HepG2 (cell line): ENCODE results near the gene CDC14B. TPM values are rescaled to one million over a fixed set of nuclear protein-coding genes. Genes with fewer than 3 reads are reported as not detected.

Experiments
- GABPA ChIP-seq, 2 experiments: IDR thresholded peaks; 2 replicates each; pipeline ENCODE4 v1.6.1; 2011 to 2016; ENCODE audit warnings: low read depth in 2 of 2, low read length in 1 of 2, missing biosample characterization in 1 of 2, missing genetic modification characterization in 1 of 2
- HNF4A ChIP-seq: sonication (generic); formaldehyde crosslinking; IDR thresholded peaks from 2 replicates; pipeline ENCODE4 v1.4.0; 2020; ENCODE audit warnings: missing genetic modification reagents
- NR1H2 ChIP-seq: sonication (generic); formaldehyde crosslinking; IDR thresholded peaks from 2 replicates; pipeline ENCODE4 v1.8.1; 2022; ENCODE audit warnings: low read depth, missing genetic modification reagents, borderline replicate concordance
- PHF21A ChIP-seq: sonication (generic); formaldehyde crosslinking; IDR thresholded peaks from 2 replicates; pipeline ENCODE4 v1.5.0; 2020; ENCODE audit warnings: mild to moderate bottlenecking, missing genetic modification reagents
- PRPF4 ChIP-seq: fragments of 200-400 bp; formaldehyde crosslinking; IDR thresholded peaks from 2 replicates; pipeline ENCODE4 v1.6.1; 2016; ENCODE audit warnings: low read length, low read depth; ENCODE audit not compliant: poor library complexity, severe bottlenecking
- RARA ChIP-seq: IDR thresholded peaks from 2 replicates; pipeline ENCODE4 v1.6.1; 2016; ENCODE audit warnings: missing genetic modification reagents, missing compliant biosample characterization
- SIX1 ChIP-seq: sonication (generic); formaldehyde crosslinking; IDR thresholded peaks from 2 replicates; pipeline ENCODE4 v1.4.0; 2020; ENCODE audit warnings: missing genetic modification reagents, borderline replicate concordance
- ZBTB21 ChIP-seq: sonication (generic); formaldehyde crosslinking; IDR thresholded peaks from 2 replicates; pipeline ENCODE4 v1.4.0; 2020; ENCODE audit warnings: missing genetic modification reagents
- ZNF251 ChIP-seq: sonication (generic); formaldehyde crosslinking; IDR thresholded peaks from 2 replicates; pipeline ENCODE4 v1.9.0; 2021; ENCODE audit warnings: mild to moderate bottlenecking, missing genetic modification reagents
- ZNF670 ChIP-seq: sonication (generic); formaldehyde crosslinking; IDR thresholded peaks from 2 replicates; pipeline ENCODE4 v1.8.0; 2022; ENCODE audit warnings: mild to moderate bottlenecking, missing genetic modification reagents, borderline replicate concordance
- polyA plus RNA-seq, 8 experiments: library from polyadenylated mRNA; depleted of rRNA in 3 of 8; stranded (reverse) in 7 of 8; unstranded in 1 of 8; fragments of >200 nt; fragmentation: Illumina TruSeq in 4 of 8; extraction: Trizol in 4 of 8; gene quantifications; 2 replicates each; pipeline versions ENCODE4 v1.2.1 to v1.2.3, GENCODE V29; 2011 to 2016; ENCODE audit warnings: low read depth in 4 of 8, missing spikeins in 1 of 8, mixed read lengths in 1 of 8; ENCODE audit not compliant: insufficient read depth in 1 of 8
- total RNA-seq, 5 experiments: library from RNA; depleted of rRNA; stranded (reverse); fragments of >200 nt; fragmentation: Illumina TruSeq; extraction: Trizol; gene quantifications; 2 replicates each; pipeline ENCODE4 v1.2.3, GENCODE V29; 2016; ENCODE audit warnings: low read depth in 1 of 5
- TF ChIP-seq, protein P1 (sequence below): sonication (generic); formaldehyde crosslinking; IDR thresholded peaks from 2 replicates; pipeline ENCODE4 v1.4.0; 2020; ENCODE audit warnings: missing genetic modification reagents
- TF ChIP-seq, protein P2 (sequence below): sonication (generic); formaldehyde crosslinking; IDR thresholded peaks from 2 replicates; pipeline ENCODE4 v1.9.0; 2021; ENCODE audit warnings: mild to moderate bottlenecking, missing genetic modification reagents
- TF ChIP-seq, protein P3 (sequence below): sonication (generic); formaldehyde crosslinking; conservative IDR thresholded peaks from 2 replicates; pipeline ENCODE4 v1.4.0; 2020; ENCODE audit warnings: mild to moderate bottlenecking, missing genetic modification reagents, moderate library complexity
- TF ChIP-seq, protein P4 (sequence below): IDR thresholded peaks from 2 replicates; pipeline ENCODE4 v1.6.1; 2018; ENCODE audit warnings: missing genetic modification reagents
- TF ChIP-seq, protein P5 (sequence below): sonication (generic); formaldehyde crosslinking; IDR thresholded peaks from 2 replicates; pipeline ENCODE4 v1.9.0; 2021; ENCODE audit warnings: missing genetic modification reagents, borderline replicate concordance

CDC14B gene
- total and polyA plus RNA-seq, 2 of the 13 experiments (the other 11 are each of a cell fraction or from before 2014, with no cell fraction given) = 25.8 to 33.3 TPM

DNA sequence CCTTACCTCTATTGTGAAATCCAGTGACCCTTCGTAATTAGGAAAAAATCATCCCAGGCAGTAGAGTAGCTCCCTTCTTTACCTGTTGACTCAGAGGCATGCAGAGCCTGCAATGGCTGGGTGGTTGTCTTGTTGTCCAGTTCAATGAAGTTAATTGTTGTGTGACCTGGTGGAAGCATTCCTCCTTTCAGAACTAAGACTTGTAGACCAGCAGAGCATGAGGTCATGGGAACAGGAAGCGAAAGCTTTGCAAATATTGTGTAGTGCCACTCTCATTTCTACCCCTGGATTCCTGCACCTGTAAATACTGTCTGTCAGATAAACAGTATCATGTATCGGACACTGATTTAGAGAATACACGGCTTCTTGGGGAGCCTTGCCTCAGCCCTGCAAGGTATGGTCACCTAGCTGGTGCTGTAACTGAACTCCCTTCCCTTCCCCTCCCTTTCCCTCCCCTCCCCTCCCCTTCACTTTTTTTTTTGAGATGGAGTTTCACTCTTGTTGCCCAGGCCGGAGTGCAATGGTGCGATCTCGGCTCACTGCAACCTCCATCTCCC is 41.1 kb upstream of the CDC14B start (continued):
- TF ChIP-seq ZNF670 (CRISPR knock-in tag) (no peak), PHF21A (peak; percentile 52; the same call in 1 of the 2 replicates), PRPF4 (no peak), SIX1 (CRISPR knock-in tag) (peak; percentile 30; the same call in 1 of the 2 replicates), ZNF251 (no peak), HNF4A (CRISPR knock-in tag) (0 out of 2 replicates have a peak, but pooled peaks have one; percentile 11), GABPA (IDR thresholded peaks at IDR 0.05; ENCODE audit: low read depth, low read length) (no peak), GABPA (CRISPR knock-in tag; IDR thresholded peaks at IDR 0.05; ENCODE audit: low read depth) (peak; percentile 64), ZBTB21 (CRISPR knock-in tag) (peak; percentile 74), NR1H2 (CRISPR knock-in tag) (no peak), RARA (CRISPR knock-in tag) (peak; percentile 25; the same call in 1 of the 2 replicates)
- TF ChIP-seq, protein P1, sequence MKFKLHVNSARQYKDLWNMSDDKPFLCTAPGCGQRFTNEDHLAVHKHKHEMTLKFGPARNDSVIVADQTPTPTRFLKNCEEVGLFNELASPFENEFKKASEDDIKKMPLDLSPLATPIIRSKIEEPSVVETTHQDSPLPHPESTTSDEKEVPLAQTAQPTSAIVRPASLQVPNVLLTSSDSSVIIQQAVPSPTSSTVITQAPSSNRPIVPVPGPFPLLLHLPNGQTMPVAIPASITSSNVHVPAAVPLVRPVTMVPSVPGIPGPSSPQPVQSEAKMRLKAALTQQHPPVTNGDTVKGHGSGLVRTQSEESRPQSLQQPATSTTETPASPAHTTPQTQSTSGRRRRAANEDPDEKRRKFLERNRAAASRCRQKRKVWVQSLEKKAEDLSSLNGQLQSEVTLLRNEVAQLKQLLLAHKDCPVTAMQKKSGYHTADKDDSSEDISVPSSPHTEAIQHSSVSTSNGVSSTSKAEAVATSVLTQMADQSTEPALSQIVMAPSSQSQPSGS = 0 out of 2 replicates have a peak, but pooled peaks have one; percentile 49
- TF ChIP-seq, protein P2, sequence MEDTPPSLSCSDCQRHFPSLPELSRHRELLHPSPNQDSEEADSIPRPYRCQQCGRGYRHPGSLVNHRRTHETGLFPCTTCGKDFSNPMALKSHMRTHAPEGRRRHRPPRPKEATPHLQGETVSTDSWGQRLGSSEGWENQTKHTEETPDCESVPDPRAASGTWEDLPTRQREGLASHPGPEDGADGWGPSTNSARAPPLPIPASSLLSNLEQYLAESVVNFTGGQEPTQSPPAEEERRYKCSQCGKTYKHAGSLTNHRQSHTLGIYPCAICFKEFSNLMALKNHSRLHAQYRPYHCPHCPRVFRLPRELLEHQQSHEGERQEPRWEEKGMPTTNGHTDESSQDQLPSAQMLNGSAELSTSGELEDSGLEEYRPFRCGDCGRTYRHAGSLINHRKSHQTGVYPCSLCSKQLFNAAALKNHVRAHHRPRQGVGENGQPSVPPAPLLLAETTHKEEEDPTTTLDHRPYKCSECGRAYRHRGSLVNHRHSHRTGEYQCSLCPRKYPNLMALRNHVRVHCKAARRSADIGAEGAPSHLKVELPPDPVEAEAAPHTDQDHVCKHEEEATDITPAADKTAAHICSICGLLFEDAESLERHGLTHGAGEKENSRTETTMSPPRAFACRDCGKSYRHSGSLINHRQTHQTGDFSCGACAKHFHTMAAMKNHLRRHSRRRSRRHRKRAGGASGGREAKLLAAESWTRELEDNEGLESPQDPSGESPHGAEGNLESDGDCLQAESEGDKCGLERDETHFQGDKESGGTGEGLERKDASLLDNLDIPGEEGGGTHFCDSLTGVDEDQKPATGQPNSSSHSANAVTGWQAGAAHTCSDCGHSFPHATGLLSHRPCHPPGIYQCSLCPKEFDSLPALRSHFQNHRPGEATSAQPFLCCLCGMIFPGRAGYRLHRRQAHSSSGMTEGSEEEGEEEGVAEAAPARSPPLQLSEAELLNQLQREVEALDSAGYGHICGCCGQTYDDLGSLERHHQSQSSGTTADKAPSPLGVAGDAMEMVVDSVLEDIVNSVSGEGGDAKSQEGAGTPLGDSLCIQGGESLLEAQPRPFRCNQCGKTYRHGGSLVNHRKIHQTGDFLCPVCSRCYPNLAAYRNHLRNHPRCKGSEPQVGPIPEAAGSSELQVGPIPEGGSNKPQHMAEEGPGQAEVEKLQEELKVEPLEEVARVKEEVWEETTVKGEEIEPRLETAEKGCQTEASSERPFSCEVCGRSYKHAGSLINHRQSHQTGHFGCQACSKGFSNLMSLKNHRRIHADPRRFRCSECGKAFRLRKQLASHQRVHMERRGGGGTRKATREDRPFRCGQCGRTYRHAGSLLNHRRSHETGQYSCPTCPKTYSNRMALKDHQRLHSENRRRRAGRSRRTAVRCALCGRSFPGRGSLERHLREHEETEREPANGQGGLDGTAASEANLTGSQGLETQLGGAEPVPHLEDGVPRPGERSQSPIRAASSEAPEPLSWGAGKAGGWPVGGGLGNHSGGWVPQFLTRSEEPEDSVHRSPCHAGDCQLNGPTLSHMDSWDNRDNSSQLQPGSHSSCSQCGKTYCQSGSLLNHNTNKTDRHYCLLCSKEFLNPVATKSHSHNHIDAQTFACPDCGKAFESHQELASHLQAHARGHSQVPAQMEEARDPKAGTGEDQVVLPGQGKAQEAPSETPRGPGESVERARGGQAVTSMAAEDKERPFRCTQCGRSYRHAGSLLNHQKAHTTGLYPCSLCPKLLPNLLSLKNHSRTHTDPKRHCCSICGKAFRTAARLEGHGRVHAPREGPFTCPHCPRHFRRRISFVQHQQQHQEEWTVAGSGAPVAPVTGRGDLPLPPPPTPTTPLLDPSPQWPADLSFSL (CRISPR knock-in tag) = peak; percentile 87
- TF ChIP-seq, protein P3, sequence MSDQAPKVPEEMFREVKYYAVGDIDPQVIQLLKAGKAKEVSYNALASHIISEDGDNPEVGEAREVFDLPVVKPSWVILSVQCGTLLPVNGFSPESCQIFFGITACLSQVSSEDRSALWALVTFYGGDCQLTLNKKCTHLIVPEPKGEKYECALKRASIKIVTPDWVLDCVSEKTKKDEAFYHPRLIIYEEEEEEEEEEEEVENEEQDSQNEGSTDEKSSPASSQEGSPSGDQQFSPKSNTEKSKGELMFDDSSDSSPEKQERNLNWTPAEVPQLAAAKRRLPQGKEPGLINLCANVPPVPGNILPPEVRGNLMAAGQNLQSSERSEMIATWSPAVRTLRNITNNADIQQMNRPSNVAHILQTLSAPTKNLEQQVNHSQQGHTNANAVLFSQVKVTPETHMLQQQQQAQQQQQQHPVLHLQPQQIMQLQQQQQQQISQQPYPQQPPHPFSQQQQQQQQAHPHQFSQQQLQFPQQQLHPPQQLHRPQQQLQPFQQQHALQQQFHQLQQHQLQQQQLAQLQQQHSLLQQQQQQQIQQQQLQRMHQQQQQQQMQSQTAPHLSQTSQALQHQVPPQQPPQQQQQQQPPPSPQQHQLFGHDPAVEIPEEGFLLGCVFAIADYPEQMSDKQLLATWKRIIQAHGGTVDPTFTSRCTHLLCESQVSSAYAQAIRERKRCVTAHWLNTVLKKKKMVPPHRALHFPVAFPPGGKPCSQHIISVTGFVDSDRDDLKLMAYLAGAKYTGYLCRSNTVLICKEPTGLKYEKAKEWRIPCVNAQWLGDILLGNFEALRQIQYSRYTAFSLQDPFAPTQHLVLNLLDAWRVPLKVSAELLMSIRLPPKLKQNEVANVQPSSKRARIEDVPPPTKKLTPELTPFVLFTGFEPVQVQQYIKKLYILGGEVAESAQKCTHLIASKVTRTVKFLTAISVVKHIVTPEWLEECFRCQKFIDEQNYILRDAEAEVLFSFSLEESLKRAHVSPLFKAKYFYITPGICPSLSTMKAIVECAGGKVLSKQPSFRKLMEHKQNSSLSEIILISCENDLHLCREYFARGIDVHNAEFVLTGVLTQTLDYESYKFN (CRISPR knock-in tag) = peak; percentile 54
- TF ChIP-seq, protein P4, sequence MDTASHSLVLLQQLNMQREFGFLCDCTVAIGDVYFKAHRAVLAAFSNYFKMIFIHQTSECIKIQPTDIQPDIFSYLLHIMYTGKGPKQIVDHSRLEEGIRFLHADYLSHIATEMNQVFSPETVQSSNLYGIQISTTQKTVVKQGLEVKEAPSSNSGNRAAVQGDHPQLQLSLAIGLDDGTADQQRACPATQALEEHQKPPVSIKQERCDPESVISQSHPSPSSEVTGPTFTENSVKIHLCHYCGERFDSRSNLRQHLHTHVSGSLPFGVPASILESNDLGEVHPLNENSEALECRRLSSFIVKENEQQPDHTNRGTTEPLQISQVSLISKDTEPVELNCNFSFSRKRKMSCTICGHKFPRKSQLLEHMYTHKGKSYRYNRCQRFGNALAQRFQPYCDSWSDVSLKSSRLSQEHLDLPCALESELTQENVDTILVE (CRISPR knock-in tag) = no peak
- TF ChIP-seq, protein P5, sequence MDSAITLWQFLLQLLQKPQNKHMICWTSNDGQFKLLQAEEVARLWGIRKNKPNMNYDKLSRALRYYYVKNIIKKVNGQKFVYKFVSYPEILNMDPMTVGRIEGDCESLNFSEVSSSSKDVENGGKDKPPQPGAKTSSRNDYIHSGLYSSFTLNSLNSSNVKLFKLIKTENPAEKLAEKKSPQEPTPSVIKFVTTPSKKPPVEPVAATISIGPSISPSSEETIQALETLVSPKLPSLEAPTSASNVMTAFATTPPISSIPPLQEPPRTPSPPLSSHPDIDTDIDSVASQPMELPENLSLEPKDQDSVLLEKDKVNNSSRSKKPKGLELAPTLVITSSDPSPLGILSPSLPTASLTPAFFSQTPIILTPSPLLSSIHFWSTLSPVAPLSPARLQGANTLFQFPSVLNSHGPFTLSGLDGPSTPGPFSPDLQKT (CRISPR knock-in tag) = no peak
